Uterus (tissue), 4 donors: ENCODE results near the gene OGFR. TPM values are rescaled to one million over a fixed set of nuclear protein-coding genes. Genes with fewer than 3 reads are reported as not detected.

Experiments
- DNase-seq, 2 donors: peaks; one replicate each; pipeline ENCODE4 v3.0.0-alpha.2; 2019 to 2020
- H3K27ac ChIP-seq, 2 donors: fragments of 200-600 bp; sonication (generic); 1 replicate in 1 of 2; 2 replicates in 1 of 2; pipeline ENCODE4 v1.5.1; 2016 to 2018
- H3K27me3 ChIP-seq, 2 donors: fragments of 200-600 bp; sonication (generic); one replicate each; pipeline ENCODE4 v1.5.1; 2018 to 2019; ENCODE audit warnings: control low read depth in 1 of 2
- H3K36me3 ChIP-seq, 2 donors: fragments of 200-600 bp; sonication (generic); one replicate each; pipeline ENCODE4 v1.5.1; 2019; ENCODE audit warnings: control low read depth in 1 of 2
- H3K4me1 ChIP-seq, 2 donors: fragments of 200-600 bp; sonication (generic); one replicate each; pipeline ENCODE4 v1.5.1; 2018 to 2019; ENCODE audit warnings: control low read depth in 1 of 2
- H3K4me3 ChIP-seq, 2 donors: fragments of 200-600 bp; sonication (generic); 1 replicate in 1 of 2; 2 replicates in 1 of 2; pipeline ENCODE4 v1.5.1; 2018 to 2019; ENCODE audit warnings: mild to moderate bottlenecking in 1 of 2
- H3K9me3 ChIP-seq, 2 donors: fragments of 200-600 bp; sonication (generic); one replicate each; pipeline ENCODE4 v1.5.1; 2019; ENCODE audit warnings: control low read depth in 1 of 2
- POLR2A ChIP-seq, 2 donors: fragments of 450-650 bp; IDR thresholded peaks; one replicate each; pipeline ENCODE4 v1.6.1; 2016; ENCODE audit warnings: antibody characterized with exemption in 2 of 2, mild to moderate bottlenecking in 1 of 2, moderate library complexity in 1 of 2
- intact Hi-C: fragments of 100-400 bp; cut with DNase I; formaldehyde crosslinking; loops from one replicate; pipeline ENCODE4 v1.15.1; 2023; ENCODE audit warnings: low total_unique reads
- total RNA-seq, 4 donors: library from RNA; depleted of rRNA in 3 of 4; stranded (reverse); fragments of >200 nt in 3 of 4; gene quantifications; one replicate each; pipeline versions ENCODE4 v1.1.0 to v1.2.4, GENCODE V29; 2014 to 2023
- TF ChIP-seq, protein P1 (sequence below), 4 experiments: fragments of 200-600 bp in 2 of 4; fragments of 450-650 bp in 2 of 4; sonication (generic) in 2 of 4; IDR thresholded peaks; one replicate each; pipeline ENCODE4 v1.5.1; 2016 to 2019; ENCODE audit warnings: antibody characterized with exemption in 4 of 4, mild to moderate bottlenecking in 2 of 4, moderate library complexity in 1 of 4
- donor health status: DM: yes; HTN: yes; CAD: no.

The OGFR gene
- total RNA-seq, 4 donors from 2014 or later: 16.5 to 48.7 (median 31.2) TPM

GRCh38 chr20:62776035-62776691, 28.5 kb upstream of the OGFR start:
- Histone ChIP-seq H3K9me3 (no peaks in the 10 kb centered on the region), H3K36me3 (no peaks in the 10 kb centered on the region), H3K4me3 (no peak overlapping the region), H3K27ac (no peak overlapping the region), H3K27me3 (no peaks in the 10 kb centered on the region), H3K4me1 (no peaks in the 10 kb centered on the region)
- TF ChIP-seq, protein P1, sequence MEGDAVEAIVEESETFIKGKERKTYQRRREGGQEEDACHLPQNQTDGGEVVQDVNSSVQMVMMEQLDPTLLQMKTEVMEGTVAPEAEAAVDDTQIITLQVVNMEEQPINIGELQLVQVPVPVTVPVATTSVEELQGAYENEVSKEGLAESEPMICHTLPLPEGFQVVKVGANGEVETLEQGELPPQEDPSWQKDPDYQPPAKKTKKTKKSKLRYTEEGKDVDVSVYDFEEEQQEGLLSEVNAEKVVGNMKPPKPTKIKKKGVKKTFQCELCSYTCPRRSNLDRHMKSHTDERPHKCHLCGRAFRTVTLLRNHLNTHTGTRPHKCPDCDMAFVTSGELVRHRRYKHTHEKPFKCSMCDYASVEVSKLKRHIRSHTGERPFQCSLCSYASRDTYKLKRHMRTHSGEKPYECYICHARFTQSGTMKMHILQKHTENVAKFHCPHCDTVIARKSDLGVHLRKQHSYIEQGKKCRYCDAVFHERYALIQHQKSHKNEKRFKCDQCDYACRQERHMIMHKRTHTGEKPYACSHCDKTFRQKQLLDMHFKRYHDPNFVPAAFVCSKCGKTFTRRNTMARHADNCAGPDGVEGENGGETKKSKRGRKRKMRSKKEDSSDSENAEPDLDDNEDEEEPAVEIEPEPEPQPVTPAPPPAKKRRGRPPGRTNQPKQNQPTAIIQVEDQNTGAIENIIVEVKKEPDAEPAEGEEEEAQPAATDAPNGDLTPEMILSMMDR (IDR thresholded peaks at IDR 0.05): no peak
- TF ChIP-seq POLR2A (IDR thresholded peaks at IDR 0.05): no peak
- DNase-seq: no peak
- intact Hi-C loops: loop anchor here (10.0 kb wide), 1 partner anchor 91 kb away; no protein-coding TSS in a partner anchor

DNA sequence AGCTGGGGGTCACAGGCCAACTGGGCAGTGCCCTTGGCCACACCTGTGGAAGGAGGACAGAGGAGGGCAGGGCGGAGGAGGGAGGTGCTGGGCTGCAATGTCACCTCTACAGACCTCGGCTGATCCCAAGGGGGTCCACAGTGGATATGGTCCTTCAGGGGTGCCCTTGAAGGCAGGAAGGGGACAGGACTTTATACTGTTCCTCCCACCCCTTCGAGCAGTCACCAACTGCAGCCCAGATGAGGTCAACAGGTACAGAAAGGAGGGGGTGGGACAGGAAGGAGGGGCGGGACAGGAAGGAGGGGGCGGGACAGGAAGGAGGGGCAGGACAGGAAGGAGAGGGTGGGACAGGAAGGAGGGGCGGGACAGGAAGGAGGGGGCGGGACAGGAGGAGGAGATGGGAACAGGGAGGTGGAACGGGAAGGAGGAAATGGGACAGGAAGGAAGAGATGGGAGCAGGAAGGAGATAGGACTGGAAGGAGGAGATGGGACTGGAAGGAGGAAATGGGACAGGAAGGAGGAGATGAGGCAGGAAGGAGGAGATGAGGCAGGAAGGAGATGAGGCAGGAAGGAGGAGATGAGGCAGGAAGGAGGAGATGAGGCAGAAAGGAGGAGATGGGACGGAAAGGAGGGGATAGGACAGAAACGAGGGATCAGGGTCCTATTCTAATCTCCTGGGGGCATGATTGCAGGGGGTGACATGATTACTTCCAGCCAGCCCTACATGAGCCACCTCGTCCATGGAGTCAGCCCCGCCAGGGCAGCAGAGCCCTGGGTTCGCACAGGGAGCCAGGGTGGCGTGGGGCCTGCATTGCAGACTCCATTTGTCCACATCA, 27.7 kb upstream of the OGFR start:
- Histone ChIP-seq H3K4me3 (no peak overlapping the region), H3K27me3 (no peaks in the 10 kb centered on the region), H3K4me1 (no peaks in the 10 kb centered on the region), H3K27ac (no peak overlapping the region), H3K36me3 (no peaks in the 10 kb centered on the region), H3K9me3 (no peaks in the 10 kb centered on the region)
- no peak for DNase-seq
- TF ChIP-seq POLR2A (IDR thresholded peaks at IDR 0.05): no peak
- TF ChIP-seq, protein P1 (IDR thresholded peaks at IDR 0.05): no peak
- intact Hi-C loops: loop anchor here (10.0 kb wide), 1 partner anchor 92 kb away; no protein-coding TSS in a partner anchor

- TF ChIP-seq, protein P1 (IDR thresholded peaks at IDR 0.05): no peak
- TF ChIP-seq POLR2A (IDR thresholded peaks at IDR 0.05): no peak
- no peaks in the 10 kb centered on the region for H3K36me3 ChIP-seq
- no peaks in the 10 kb centered on the region for H3K27me3 ChIP-seq
- H3K4me1 ChIP-seq: no peaks in the 10 kb centered on the region
- H3K4me3 ChIP-seq: no peak overlapping the region
- DNase-seq: no peak
- intact Hi-C loops: loop anchor here (10.0 kb wide), 1 partner anchor 93 kb away; no protein-coding TSS in a partner anchor
- no peak overlapping the region for H3K27ac ChIP-seq
- no peaks in the 10 kb centered on the region for H3K9me3 ChIP-seq
Observed at GRCh38 chr20:62777528-62777830, 27.2 kb upstream of the OGFR start.

DNA sequence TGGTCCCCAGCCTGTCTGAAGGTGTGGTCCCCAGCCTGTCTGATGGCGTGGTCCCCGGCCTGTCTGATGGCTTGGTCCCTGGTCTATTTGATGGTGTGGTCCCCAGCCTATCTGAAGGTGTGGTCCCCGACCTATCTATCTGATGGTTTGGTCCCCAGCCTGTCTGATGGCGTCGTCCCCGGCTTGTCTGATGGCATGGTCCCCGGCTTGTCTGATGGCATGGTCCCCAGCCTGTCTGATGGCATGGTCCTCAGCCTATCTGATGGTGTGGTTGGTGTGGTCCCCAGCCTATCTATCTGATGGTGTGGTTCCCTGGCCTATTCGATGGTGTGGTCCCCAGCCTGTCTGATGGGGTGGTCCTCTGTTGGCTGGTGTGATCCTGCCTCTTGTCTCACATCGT, 26.6 kb upstream of the OGFR start:
- no peak for DNase-seq
- no peak overlapping the region for H3K27ac ChIP-seq
- no peaks in the 10 kb centered on the region for H3K4me1 ChIP-seq
- H3K36me3 ChIP-seq: no peaks in the 10 kb centered on the region
- H3K4me3 ChIP-seq: no peak overlapping the region
- H3K9me3 ChIP-seq: no peaks in the 10 kb centered on the region
- intact Hi-C loops: loop anchor here (10.0 kb wide), 1 partner anchor 93 kb away; no protein-coding TSS in a partner anchor
- TF ChIP-seq, protein P1 (IDR thresholded peaks at IDR 0.05): no peak
- TF ChIP-seq POLR2A (IDR thresholded peaks at IDR 0.05): no peak
- no peaks in the 10 kb centered on the region for H3K27me3 ChIP-seq
